Measurements from ENCODE around the gene DNM3.

The DNM3 gene

DNA sequence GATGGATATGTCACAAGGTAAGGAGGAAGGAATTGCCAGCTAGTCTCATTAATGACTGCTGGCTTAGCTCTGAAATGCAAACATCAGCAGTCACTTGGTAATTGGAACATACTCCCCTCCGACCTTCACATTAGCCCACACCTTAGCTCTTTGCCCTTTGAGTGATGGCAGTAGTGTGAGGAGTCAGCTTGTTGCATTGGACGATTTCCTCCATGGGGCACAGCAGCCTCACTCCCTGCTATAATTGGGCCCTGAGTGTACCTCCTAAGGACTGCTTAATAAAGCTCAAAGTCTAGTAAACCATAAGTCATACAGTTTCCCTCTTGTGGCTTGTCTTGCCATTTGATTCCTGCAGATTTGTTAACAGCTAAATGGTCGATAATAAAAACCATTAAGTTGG is 40.4 kb upstream of the DNM3 start:
- TF ChIP-seq EGR1 (IDR thresholded peaks at IDR 0.05): no peak
- no peak for TF ChIP-seq TEAD4 (IDR thresholded peaks at IDR 0.05)
- TF ChIP-seq, protein P1, sequence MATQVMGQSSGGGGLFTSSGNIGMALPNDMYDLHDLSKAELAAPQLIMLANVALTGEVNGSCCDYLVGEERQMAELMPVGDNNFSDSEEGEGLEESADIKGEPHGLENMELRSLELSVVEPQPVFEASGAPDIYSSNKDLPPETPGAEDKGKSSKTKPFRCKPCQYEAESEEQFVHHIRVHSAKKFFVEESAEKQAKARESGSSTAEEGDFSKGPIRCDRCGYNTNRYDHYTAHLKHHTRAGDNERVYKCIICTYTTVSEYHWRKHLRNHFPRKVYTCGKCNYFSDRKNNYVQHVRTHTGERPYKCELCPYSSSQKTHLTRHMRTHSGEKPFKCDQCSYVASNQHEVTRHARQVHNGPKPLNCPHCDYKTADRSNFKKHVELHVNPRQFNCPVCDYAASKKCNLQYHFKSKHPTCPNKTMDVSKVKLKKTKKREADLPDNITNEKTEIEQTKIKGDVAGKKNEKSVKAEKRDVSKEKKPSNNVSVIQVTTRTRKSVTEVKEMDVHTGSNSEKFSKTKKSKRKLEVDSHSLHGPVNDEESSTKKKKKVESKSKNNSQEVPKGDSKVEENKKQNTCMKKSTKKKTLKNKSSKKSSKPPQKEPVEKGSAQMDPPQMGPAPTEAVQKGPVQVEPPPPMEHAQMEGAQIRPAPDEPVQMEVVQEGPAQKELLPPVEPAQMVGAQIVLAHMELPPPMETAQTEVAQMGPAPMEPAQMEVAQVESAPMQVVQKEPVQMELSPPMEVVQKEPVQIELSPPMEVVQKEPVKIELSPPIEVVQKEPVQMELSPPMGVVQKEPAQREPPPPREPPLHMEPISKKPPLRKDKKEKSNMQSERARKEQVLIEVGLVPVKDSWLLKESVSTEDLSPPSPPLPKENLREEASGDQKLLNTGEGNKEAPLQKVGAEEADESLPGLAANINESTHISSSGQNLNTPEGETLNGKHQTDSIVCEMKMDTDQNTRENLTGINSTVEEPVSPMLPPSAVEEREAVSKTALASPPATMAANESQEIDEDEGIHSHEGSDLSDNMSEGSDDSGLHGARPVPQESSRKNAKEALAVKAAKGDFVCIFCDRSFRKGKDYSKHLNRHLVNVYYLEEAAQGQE (IDR thresholded peaks at IDR 0.05; ENCODE audit: low read depth): no peak
- TF ChIP-seq, protein P2, sequence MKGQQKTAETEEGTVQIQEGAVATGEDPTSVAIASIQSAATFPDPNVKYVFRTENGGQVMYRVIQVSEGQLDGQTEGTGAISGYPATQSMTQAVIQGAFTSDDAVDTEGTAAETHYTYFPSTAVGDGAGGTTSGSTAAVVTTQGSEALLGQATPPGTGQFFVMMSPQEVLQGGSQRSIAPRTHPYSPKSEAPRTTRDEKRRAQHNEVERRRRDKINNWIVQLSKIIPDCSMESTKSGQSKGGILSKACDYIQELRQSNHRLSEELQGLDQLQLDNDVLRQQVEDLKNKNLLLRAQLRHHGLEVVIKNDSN (IDR thresholded peaks at IDR 0.05): no peak
- TF ChIP-seq YY1 (IDR thresholded peaks at IDR 0.05; ENCODE audit: low read depth): no peak
- TF ChIP-seq TCF12 (IDR thresholded peaks at IDR 0.05; ENCODE audit: low read depth): no peak
- no peak for TF ChIP-seq NFIC (IDR thresholded peaks at IDR 0.05)
- TF ChIP-seq, protein P3, sequence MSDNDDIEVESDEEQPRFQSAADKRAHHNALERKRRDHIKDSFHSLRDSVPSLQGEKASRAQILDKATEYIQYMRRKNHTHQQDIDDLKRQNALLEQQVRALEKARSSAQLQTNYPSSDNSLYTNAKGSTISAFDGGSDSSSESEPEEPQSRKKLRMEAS (IDR thresholded peaks at IDR 0.05): no peak
- no peak for TF ChIP-seq EP300 (IDR thresholded peaks at IDR 0.05; ENCODE audit: borderline replicate concordance)
- TF ChIP-seq CREB1 (IDR thresholded peaks at IDR 0.05; ENCODE audit: low read depth): no peak
- TF ChIP-seq RAD21 (IDR thresholded peaks at IDR 0.05; ENCODE audit: low read depth): no peak
- TF ChIP-seq ZBTB7A (IDR thresholded peaks at IDR 0.05; ENCODE audit: low read depth): no peak
- TF ChIP-seq FOXM1 (IDR thresholded peaks at IDR 0.05; ENCODE audit: borderline replicate concordance, low read depth): no peak
- TF ChIP-seq CEBPB (IDR thresholded peaks at IDR 0.05): no peak
- TF ChIP-seq TAF1 (IDR thresholded peaks at IDR 0.05; ENCODE audit: low read depth): no peak

- TF ChIP-seq CREB1 (IDR thresholded peaks at IDR 0.05; ENCODE audit: low read depth): no peak
- TF ChIP-seq RAD21 (IDR thresholded peaks at IDR 0.05; ENCODE audit: low read depth): peak; percentile 85
Observed at GRCh38 chr1:171801487-171801891, 39.8 kb upstream of the DNM3 start.

- no peak for TF ChIP-seq RAD21 (IDR thresholded peaks at IDR 0.05; ENCODE audit: low read depth)
- TF ChIP-seq, protein P3 (IDR thresholded peaks at IDR 0.05): no peak
- no peak for TF ChIP-seq YY1 (IDR thresholded peaks at IDR 0.05; ENCODE audit: low read depth)
- no peak for TF ChIP-seq EP300 (IDR thresholded peaks at IDR 0.05; ENCODE audit: borderline replicate concordance)
- no peak for TF ChIP-seq NFIC (IDR thresholded peaks at IDR 0.05)
- TF ChIP-seq TAF1 (IDR thresholded peaks at IDR 0.05; ENCODE audit: low read depth): no peak
- TF ChIP-seq EGR1 (IDR thresholded peaks at IDR 0.05): no peak
- TF ChIP-seq, protein P2 (IDR thresholded peaks at IDR 0.05): no peak
- TF ChIP-seq, protein P1 (IDR thresholded peaks at IDR 0.05; ENCODE audit: low read depth): no peak
- no peak for TF ChIP-seq FOXM1 (IDR thresholded peaks at IDR 0.05; ENCODE audit: borderline replicate concordance, low read depth)
- no peak for TF ChIP-seq TEAD4 (IDR thresholded peaks at IDR 0.05)
- TF ChIP-seq CREB1 (IDR thresholded peaks at IDR 0.05; ENCODE audit: low read depth): no peak
- TF ChIP-seq CEBPB (IDR thresholded peaks at IDR 0.05): no peak
- TF ChIP-seq ZBTB7A (IDR thresholded peaks at IDR 0.05; ENCODE audit: low read depth): no peak
- no peak for TF ChIP-seq TCF12 (IDR thresholded peaks at IDR 0.05; ENCODE audit: low read depth)
Observed at GRCh38 chr1:171802207-171802606, 39.1 kb upstream of the DNM3 start.

- TF ChIP-seq YY1 (IDR thresholded peaks at IDR 0.05; ENCODE audit: low read depth) (no peak), TEAD4 (IDR thresholded peaks at IDR 0.05) (no peak), TCF12 (IDR thresholded peaks at IDR 0.05; ENCODE audit: low read depth) (no peak)
Observed at GRCh38 chr1:171803045-171803444, 38.3 kb upstream of the DNM3 start.

DNA sequence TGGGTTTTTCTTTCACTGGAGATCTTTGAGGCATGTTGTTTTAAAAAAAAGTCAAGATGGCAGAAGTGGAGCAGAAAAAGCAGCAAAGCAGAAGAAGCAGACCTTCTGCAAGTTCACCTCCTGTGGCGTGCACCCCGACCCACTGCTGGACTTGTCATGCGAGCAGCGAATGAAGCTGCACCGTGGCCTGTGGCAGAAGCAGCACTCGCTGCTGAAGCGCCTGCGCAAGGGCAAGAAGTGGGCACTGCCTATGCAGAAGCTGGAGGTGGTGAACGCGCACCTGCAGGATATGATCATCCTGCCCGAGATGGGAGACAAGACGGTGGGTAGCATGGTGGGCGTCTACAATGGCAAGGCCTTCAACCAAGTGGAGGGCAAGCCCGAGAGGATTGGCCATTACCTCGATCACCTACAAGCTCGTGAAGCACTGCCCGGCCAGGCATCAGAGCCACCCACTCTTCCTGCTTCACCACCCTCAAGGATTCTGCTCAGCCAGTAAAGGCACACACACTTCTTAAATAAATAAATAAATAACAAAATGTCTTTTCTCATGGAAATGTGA is 37.8 kb upstream of the DNM3 start:
- TF ChIP-seq TEAD4 (IDR thresholded peaks at IDR 0.05): no peak
- TF ChIP-seq, protein P2 (IDR thresholded peaks at IDR 0.05): no peak
- no peak for TF ChIP-seq YY1 (IDR thresholded peaks at IDR 0.05; ENCODE audit: low read depth)
- no peak for TF ChIP-seq NFIC (IDR thresholded peaks at IDR 0.05)
- no peak for TF ChIP-seq CREB1 (IDR thresholded peaks at IDR 0.05; ENCODE audit: low read depth)
- TF ChIP-seq FOXM1 (IDR thresholded peaks at IDR 0.05; ENCODE audit: borderline replicate concordance, low read depth): no peak
- no peak for TF ChIP-seq RAD21 (IDR thresholded peaks at IDR 0.05; ENCODE audit: low read depth)
- no peak for TF ChIP-seq EGR1 (IDR thresholded peaks at IDR 0.05)
- no peak for TF ChIP-seq CEBPB (IDR thresholded peaks at IDR 0.05)
- TF ChIP-seq, protein P1 (IDR thresholded peaks at IDR 0.05; ENCODE audit: low read depth): no peak
